ENCODE results near the gene ACTR8. TPM values are rescaled to one million over a fixed set of nuclear protein-coding genes. Genes with fewer than 3 reads are reported as not detected.

ACTR8 gene
- total RNA-seq, 2 experiments from 2014 or later, result 13.7 to 14.3 TPM

DNA sequence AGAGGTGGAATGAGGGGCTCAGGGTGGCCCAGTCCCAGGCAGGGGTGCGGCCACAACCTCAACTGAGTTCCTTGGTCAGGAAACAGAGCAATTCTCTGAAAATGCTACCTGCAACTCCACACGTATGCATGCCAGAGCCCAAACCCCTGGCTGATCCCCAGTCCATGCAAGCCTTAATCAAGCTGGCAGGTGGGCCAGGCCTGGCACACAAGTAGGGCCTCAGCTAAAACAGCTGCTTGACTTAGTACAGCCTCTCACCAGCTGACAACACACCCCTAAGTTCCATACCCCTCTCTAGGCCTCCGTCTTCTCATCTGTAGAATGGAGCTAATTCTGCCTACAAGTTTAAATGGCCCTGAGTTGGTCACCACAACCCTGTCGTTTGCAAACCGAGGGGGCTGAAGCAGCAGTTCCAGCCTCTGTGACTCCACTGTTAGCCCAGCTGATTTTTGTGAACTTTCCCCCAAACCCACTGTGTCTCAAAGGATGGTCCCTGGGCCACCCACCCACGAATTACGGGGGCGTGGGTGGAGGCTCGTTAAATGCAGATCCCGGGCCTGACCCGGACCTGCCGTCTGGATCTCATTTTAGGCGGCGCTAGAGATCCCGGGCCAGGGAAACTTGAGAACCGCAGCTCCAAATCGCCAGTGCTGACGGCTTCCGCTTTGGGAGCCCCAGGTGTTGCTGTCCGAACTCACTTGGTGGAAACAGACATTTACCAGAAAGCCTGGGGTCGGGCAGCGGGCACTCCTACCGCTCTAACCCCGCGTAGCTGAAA lies 36.7 kb downstream of the ACTR8 start:
- intact Hi-C loops (cut with DNase I, micrococcal nuclease), result no loop called here
- H3K4me3 ChIP-seq (ENCODE audit: low read length), result peak overlapping the region; percentile 29

DNA sequence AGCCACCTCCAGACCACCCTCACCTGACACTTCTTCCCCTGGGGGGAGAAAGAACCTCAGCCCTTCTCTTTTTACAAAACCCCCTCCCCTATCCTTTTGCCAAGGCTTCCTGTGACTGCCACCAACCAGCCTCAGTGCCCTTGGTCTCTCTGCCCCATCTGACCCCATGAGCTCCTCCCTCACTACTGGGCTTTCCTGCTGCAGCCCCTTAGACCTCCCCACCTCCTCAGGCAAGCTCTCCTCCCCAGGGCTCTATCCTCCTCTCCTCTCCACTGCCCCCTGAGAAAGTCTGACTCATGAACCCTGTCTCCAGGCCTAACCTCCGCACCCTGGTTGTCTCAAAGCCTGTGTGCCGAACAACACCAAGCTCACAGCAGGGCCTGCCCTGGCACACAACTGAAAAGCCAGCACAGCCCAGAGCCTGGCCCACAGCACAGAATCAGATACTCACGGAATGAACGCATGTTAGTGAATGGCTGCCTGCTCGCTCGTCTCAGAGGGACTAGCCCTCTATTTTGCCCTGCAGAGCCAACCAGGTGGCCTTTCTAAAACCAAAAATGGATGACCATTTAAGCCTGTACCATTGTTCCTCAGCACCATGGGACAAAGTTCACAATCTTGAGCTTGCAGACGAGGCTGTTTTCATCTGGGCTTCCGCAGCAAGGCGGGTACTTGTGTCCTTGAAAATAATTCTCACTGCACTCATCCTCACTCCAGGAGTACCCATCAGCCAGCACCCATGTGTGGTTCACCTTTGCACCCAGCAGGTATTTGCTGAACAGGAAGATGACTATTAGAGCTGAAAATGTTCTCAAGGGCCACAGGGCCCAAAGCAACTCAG lies 37.5 kb downstream of the ACTR8 start:
- peaks cover 37 to 60% of the 10 kb centered on the region in 2 experiments for H3K27me3 ChIP-seq (ENCODE audit: control insufficient read depth in 1 of 2, insufficient read depth in 2 of 2, low read length in 2 of 2)
- no peaks in the 10 kb centered on the region for H3K36me3 Mint-ChIP-seq (ENCODE audit: low read depth)
- H3K9me3 Mint-ChIP-seq, result no peaks in the 10 kb centered on the region
- no peaks in the 10 kb centered on the region for H3K36me3 ChIP-seq (ENCODE audit: insufficient read depth, low read length)
- H3K4me1 ChIP-seq (ENCODE audit: insufficient read depth, low read length), result peaks cover 13% of the 10 kb centered on the region
- POLR2A ChIA-PET, result no interaction called here
- no peak overlapping the region for H3K4me3 ChIP-seq (ENCODE audit: low read length)
- H3K27me3 Mint-ChIP-seq, result peaks cover 55% of the 10 kb centered on the region
- CTCF ChIA-PET, result no interaction called here
- H3K27ac Mint-ChIP-seq, result no peak overlapping the region
- intact Hi-C loops (cut with DNase I, micrococcal nuclease), result no loop called here
- ATAC-seq (ENCODE audit: poor library complexity), result no peak
- H3K4me3 Mint-ChIP-seq, result no peak overlapping the region
- no peaks in the 10 kb centered on the region for H3K9me3 ChIP-seq (ENCODE audit: control insufficient read depth in 1 of 2, insufficient read depth in 1 of 2, low read length in 2 of 2)
- peaks cover 3% of the 10 kb centered on the region for H3K4me1 Mint-ChIP-seq (ENCODE audit: low read depth)
- TF ChIP-seq, protein P1, sequence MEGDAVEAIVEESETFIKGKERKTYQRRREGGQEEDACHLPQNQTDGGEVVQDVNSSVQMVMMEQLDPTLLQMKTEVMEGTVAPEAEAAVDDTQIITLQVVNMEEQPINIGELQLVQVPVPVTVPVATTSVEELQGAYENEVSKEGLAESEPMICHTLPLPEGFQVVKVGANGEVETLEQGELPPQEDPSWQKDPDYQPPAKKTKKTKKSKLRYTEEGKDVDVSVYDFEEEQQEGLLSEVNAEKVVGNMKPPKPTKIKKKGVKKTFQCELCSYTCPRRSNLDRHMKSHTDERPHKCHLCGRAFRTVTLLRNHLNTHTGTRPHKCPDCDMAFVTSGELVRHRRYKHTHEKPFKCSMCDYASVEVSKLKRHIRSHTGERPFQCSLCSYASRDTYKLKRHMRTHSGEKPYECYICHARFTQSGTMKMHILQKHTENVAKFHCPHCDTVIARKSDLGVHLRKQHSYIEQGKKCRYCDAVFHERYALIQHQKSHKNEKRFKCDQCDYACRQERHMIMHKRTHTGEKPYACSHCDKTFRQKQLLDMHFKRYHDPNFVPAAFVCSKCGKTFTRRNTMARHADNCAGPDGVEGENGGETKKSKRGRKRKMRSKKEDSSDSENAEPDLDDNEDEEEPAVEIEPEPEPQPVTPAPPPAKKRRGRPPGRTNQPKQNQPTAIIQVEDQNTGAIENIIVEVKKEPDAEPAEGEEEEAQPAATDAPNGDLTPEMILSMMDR (IDR thresholded peaks at IDR 0.05), result no peak
- DNase-seq, result no peak
- no peak overlapping the region for H3K27ac ChIP-seq (ENCODE audit: low read depth in 1 of 2, low read length in 2 of 2)

More for the DNA sequence above, 36.7 kb downstream of the ACTR8 start:
- no peak for DNase-seq
- Mint-ChIP-seq H3K27me3 (peaks cover 55% of the 10 kb centered on the region), H3K27ac (no peak overlapping the region), H3K36me3 (ENCODE audit: low read depth) (no peaks in the 10 kb centered on the region), H3K4me1 (ENCODE audit: low read depth) (peaks cover 3% of the 10 kb centered on the region), H3K4me3 (peak overlapping the region; percentile 54), H3K9me3 (no peaks in the 10 kb centered on the region)
- Histone ChIP-seq H3K4me1 (ENCODE audit: insufficient read depth, low read length) (peaks cover 13% of the 10 kb centered on the region), H3K36me3 (ENCODE audit: insufficient read depth, low read length) (no peaks in the 10 kb centered on the region), H3K27me3 (ENCODE audit: control insufficient read depth in 1 of 2, insufficient read depth in 2 of 2, low read length in 2 of 2) (peaks cover 37 to 60% of the 10 kb centered on the region in 2 experiments), H3K27ac (ENCODE audit: low read depth in 1 of 2, low read length in 2 of 2) (no peak overlapping the region), H3K9me3 (ENCODE audit: control insufficient read depth in 1 of 2, insufficient read depth in 1 of 2, low read length in 2 of 2) (no peaks in the 10 kb centered on the region)
- ChIA-PET CTCF (no interaction called here), POLR2A (no interaction called here)
- TF ChIP-seq, protein P1 (IDR thresholded peaks at IDR 0.05), result no peak
- no peak for ATAC-seq (ENCODE audit: poor library complexity)

DNA sequence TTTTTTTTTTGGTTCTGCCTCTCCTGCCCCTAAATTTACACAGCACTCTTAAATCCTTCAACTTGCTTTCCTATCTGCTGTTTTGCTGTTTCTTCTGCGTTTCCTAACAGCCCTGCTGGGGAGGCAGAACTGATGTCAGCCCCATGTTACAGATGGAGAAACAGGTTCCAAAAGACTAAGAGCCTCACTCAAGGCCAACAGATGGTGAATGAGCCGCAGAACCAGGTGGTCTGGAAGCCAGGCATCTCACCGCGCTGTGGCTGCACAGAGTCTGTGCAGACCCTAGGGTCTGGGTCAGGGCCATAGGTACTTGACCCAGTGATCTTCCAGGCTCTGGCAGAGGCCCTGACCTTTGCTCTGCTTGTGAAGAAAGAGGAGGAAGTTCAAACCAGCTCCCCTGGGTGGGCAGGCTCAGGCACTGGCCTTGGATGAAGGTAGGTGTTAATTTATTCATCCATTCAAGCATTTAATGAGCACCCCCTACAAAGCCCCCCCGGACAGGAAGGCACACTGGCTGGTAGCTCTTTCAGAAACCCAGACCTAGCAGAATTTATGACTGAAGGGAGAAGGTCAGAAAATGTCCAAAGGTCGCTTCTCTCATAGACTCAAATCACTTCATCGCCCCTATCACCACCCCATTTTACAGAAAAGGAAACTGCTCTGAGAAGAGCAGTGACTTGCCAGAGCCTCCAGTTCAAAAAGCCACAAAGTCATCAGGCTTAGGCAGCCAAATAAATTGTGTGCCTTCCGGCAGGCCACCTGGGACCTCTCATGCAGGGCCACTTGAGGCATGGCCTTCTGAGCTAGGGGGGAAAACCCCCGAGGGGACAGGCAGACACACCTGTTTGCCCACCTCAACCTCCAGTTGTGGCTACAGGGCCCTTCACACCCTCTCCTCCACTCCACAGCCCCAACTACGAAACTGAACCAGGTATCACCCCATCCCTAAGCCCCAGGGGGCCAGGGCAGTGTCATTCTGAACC lies 38.5 kb downstream of the ACTR8 start:
- intact Hi-C loops (cut with DNase I, micrococcal nuclease), result no loop called here
- ATAC-seq (ENCODE audit: poor library complexity) (no peak), DNase-seq (no peak)
- Histone ChIP-seq H3K36me3 (ENCODE audit: insufficient read depth, low read length) (no peaks in the 10 kb centered on the region), H3K4me1 (ENCODE audit: insufficient read depth, low read length) (peaks cover 13% of the 10 kb centered on the region), H3K27me3 (ENCODE audit: control insufficient read depth in 1 of 2, insufficient read depth in 2 of 2, low read length in 2 of 2) (peaks cover 40 to 53% of the 10 kb centered on the region in 2 experiments), H3K27ac (ENCODE audit: low read depth in 1 of 2, low read length in 2 of 2) (no peak overlapping the region), H3K9me3 (ENCODE audit: control insufficient read depth in 1 of 2, insufficient read depth in 1 of 2, low read length in 2 of 2) (no peaks in the 10 kb centered on the region), H3K4me3 (ENCODE audit: low read length) (no peak overlapping the region)
- H3K4me1 Mint-ChIP-seq (ENCODE audit: low read depth), result peaks cover 3% of the 10 kb centered on the region
- no peak overlapping the region for H3K4me3 Mint-ChIP-seq
- ChIA-PET POLR2A (no interaction called here), CTCF (no interaction called here)
- no peak overlapping the region for H3K27ac Mint-ChIP-seq
- no peaks in the 10 kb centered on the region for H3K9me3 Mint-ChIP-seq
- TF ChIP-seq, protein P1 (IDR thresholded peaks at IDR 0.05), result no peak
- peaks cover 53% of the 10 kb centered on the region for H3K27me3 Mint-ChIP-seq
- H3K36me3 Mint-ChIP-seq (ENCODE audit: low read depth), result no peaks in the 10 kb centered on the region

Measured in CD4-positive, alpha-beta T cell (primary cell).